ENCODE results near the gene GLRX. TPM values are rescaled to one million over a fixed set of nuclear protein-coding genes. Genes with fewer than 3 reads are reported as not detected.

Gene GLRX
- total and polyA plus RNA-seq, 2 of the 13 experiments (the other 11 are each of a cell fraction or from before 2014, with no cell fraction given) = 63.8 to 499 TPM

- TF ChIP-seq SKIL (CRISPR knock-in tag; IDR thresholded peaks at IDR 0.05; ENCODE audit: borderline replicate concordance) (peak; percentile 38; the same call in 1 of the 2 replicates), KMT2B (CRISPR knock-in tag; IDR thresholded peaks at IDR 0.05) (peak; percentile 40; the same call in 1 of the 2 replicates), ZBTB37 (CRISPR knock-in tag; IDR thresholded peaks at IDR 0.05) (no peak), KAT8 (CRISPR knock-in tag; IDR thresholded peaks at IDR 0.05) (peak; percentile 87), ZNF598 (CRISPR knock-in tag; IDR thresholded peaks at IDR 0.05; ENCODE audit: borderline replicate concordance) (peak; percentile 63; the same call in 1 of the 2 replicates), RFX5 (IDR thresholded peaks at IDR 0.05; ENCODE audit: low read depth, low read length) (no peak), ZNF644 (CRISPR knock-in tag; IDR thresholded peaks at IDR 0.05; ENCODE audit: low read depth) (peak; percentile 85), ZNF704 (CRISPR knock-in tag; IDR thresholded peaks at IDR 0.05; ENCODE audit: borderline replicate concordance) (0 out of 2 replicates have a peak, but pooled peaks have one; percentile 21), HHEX (CRISPR knock-in tag; IDR thresholded peaks at IDR 0.05) (no peak), TARDBP (CRISPR knock-in tag; IDR thresholded peaks at IDR 0.05) (peak; percentile 36; the same call in 1 of the 2 replicates), ZNF589 (CRISPR knock-in tag; conservative IDR thresholded peaks at IDR 0.05) (0 out of 2 replicates have a peak, but pooled peaks have one; percentile 37), ZSCAN25 (CRISPR knock-in tag; IDR thresholded peaks at IDR 0.05) (peak; percentile 48; the same call in 1 of the 2 replicates), NCOA1 (CRISPR knock-in tag; IDR thresholded peaks at IDR 0.05) (no peak), ZNF501 (CRISPR knock-in tag; IDR thresholded peaks at IDR 0.05) (no peak), PAWR (CRISPR knock-in tag; IDR thresholded peaks at IDR 0.05; ENCODE audit: borderline replicate concordance) (no peak), ZNF781 (CRISPR knock-in tag; IDR thresholded peaks at IDR 0.05; ENCODE audit: borderline replicate concordance, not compliant biosample characterization) (no peak), ZNF616 (CRISPR knock-in tag; IDR thresholded peaks at IDR 0.05; ENCODE audit: low read depth) (no peak), ZSCAN31 (CRISPR knock-in tag; IDR thresholded peaks at IDR 0.05; ENCODE audit: low read depth) (peak; percentile 75), ZNF329 (CRISPR knock-in tag; IDR thresholded peaks at IDR 0.05; ENCODE audit: low read depth) (no peak), THAP8 (CRISPR knock-in tag; IDR thresholded peaks at IDR 0.05; ENCODE audit: borderline replicate concordance) (no peak), HIC2 (CRISPR knock-in tag; IDR thresholded peaks at IDR 0.05; ENCODE audit: low read depth) (peak; percentile 99)
These were observed 4.7 kb upstream of the GLRX start (continued) for GRCh38 chr5:95826949-95827891.

All from HepG2 (cell line).